Tibial nerve (tissue), 4 donors: ENCODE measurements around the gene SLC40A1. TPM values are rescaled to one million over a fixed set of nuclear protein-coding genes. Genes with fewer than 3 reads are reported as not detected.

Experiments
- DNase-seq, 2 donors: peaks; one replicate each; pipeline ENCODE4 v3.0.0-alpha.2; 2019; ENCODE audit warnings: low spot score in 2 of 2
- H3K27ac ChIP-seq, 4 donors: fragments of 200-600 bp; sonication (generic) in 3 of 4; one replicate each; pipeline ENCODE4 v1.5.1; 2017 to 2019; ENCODE audit warnings: mild to moderate bottlenecking in 1 of 4
- H3K27me3 ChIP-seq, 2 donors: fragments of 200-600 bp; sonication (generic) in 1 of 2; one replicate each; pipeline versions ENCODE4 v1.5.1 to v1.6.0; 2017 to 2019
- H3K36me3 ChIP-seq, 3 donors: fragments of 200-600 bp; sonication (generic); one replicate each; pipeline ENCODE4 v1.5.1; 2018 to 2019
- H3K4me1 ChIP-seq, 4 donors: fragments of 200-600 bp; sonication (generic) in 3 of 4; one replicate each; pipeline ENCODE4 v1.5.1; 2017 to 2019
- H3K4me3 ChIP-seq, 4 donors: fragments of 200-600 bp; sonication (generic) in 3 of 4; one replicate each; pipeline ENCODE4 v1.5.1; 2017 to 2019; ENCODE audit warnings: mild to moderate bottlenecking in 1 of 4, moderate library complexity in 1 of 4
- H3K9me3 ChIP-seq, 4 donors: fragments of 200-600 bp; sonication (generic) in 3 of 4; one replicate each; pipeline ENCODE4 v1.5.1; 2017 to 2019
- EP300 ChIP-seq, 2 donors: sonication (generic); formaldehyde crosslinking; IDR thresholded peaks; one replicate each; pipeline ENCODE4 v1.6.1; 2017; ENCODE audit warnings: antibody characterized with exemption in 2 of 2, mild to moderate bottlenecking in 1 of 2
- POLR2A ChIP-seq, 2 donors: fragments of 450-650 bp; IDR thresholded peaks; one replicate each; pipeline ENCODE4 v1.6.1; 2017; ENCODE audit warnings: antibody characterized with exemption in 2 of 2, mild to moderate bottlenecking in 2 of 2, moderate library complexity in 2 of 2
- WGBS, 2 donors: methylation state at CpG; one replicate each; pipeline ENCODE4 v1.1.5; 2018; 5-methylcytosine and 5-hydroxymethylcytosine counted together
- total RNA-seq, 4 donors: library from RNA; depleted of rRNA; stranded (reverse); fragments of >200 nt; gene quantifications; one replicate each; pipeline ENCODE4 v1.1.0, GENCODE V29; 2016
- TF ChIP-seq, protein P1 (sequence below), 5 experiments: fragments of 200-600 bp in 3 of 5; fragments of 450-650 bp in 2 of 5; sonication (generic) in 3 of 5; IDR thresholded peaks; one replicate each; pipeline ENCODE4 v1.5.1; 2016 to 2019; ENCODE audit warnings: antibody characterized with exemption in 5 of 5, mild to moderate bottlenecking in 3 of 5, moderate library complexity in 2 of 5

The SLC40A1 gene
- total RNA-seq, 4 donors from 2014 or later = 26.0 to 51.1 (median 36.0) TPM

DNA sequence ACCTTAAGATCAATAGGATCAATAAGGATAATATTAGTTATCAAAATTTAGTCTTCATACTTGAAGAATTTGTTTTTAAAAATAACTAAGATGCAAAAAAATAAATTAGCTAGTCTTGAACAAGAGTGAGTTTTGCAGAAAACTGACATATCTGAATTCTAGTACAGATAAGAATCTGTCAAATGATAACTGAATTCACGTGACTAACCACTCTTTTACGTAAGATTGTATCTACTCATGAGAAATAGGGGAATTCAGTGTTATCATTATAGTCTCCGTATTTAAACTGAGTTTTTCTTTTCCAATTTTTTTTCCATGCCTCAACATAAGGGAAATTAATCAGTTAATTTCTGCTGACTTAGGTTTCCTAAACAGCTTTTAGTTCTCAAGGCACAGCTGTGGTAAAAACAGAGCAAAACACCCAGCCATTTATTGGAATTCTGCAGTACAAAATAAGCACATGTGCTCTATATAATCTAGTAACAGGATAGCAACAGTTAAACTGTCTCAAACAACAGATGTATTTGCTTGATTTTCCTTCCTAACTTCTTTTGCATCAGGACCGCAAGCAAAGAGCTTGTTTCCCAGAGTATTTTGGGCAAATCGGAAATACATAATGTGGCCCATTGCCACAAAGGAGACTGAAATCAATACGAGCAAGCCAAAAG lies 19.1 kb downstream of the SLC40A1 start:
- Histone ChIP-seq H3K4me3 (no peak overlapping the region), H3K4me1 (peaks cover 0 to 66% (median 24%) of the 10 kb centered on the region in 4 donors), H3K27ac (peak overlapping the region in 2 of 4 donors; percentile 8 to 54), H3K9me3 (no peaks in the 10 kb centered on the region), H3K27me3 (no peaks in the 10 kb centered on the region), H3K36me3 (peaks cover 0 to 31% (median 0%) of the 10 kb centered on the region in 3 donors)
- DNase-seq = no peak
- WGBS, 2 donors = 56 to 60% methylated on average over 6 of the region's 6 CpGs
- TF ChIP-seq POLR2A (IDR thresholded peaks at IDR 0.05) (no peak), EP300 (IDR thresholded peaks at IDR 0.05) (no peak)
- TF ChIP-seq, protein P1, sequence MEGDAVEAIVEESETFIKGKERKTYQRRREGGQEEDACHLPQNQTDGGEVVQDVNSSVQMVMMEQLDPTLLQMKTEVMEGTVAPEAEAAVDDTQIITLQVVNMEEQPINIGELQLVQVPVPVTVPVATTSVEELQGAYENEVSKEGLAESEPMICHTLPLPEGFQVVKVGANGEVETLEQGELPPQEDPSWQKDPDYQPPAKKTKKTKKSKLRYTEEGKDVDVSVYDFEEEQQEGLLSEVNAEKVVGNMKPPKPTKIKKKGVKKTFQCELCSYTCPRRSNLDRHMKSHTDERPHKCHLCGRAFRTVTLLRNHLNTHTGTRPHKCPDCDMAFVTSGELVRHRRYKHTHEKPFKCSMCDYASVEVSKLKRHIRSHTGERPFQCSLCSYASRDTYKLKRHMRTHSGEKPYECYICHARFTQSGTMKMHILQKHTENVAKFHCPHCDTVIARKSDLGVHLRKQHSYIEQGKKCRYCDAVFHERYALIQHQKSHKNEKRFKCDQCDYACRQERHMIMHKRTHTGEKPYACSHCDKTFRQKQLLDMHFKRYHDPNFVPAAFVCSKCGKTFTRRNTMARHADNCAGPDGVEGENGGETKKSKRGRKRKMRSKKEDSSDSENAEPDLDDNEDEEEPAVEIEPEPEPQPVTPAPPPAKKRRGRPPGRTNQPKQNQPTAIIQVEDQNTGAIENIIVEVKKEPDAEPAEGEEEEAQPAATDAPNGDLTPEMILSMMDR (IDR thresholded peaks at IDR 0.05) = no peak

- H3K27ac ChIP-seq = peak overlapping the region in 2 of 4 donors; percentile 18 to 64
- H3K4me1 ChIP-seq = peaks cover 0 to 63% (median 22%) of the 10 kb centered on the region in 4 donors
- no peak for DNase-seq
- TF ChIP-seq, protein P1 (IDR thresholded peaks at IDR 0.05) = no peak
- TF ChIP-seq POLR2A (IDR thresholded peaks at IDR 0.05) (no peak), EP300 (IDR thresholded peaks at IDR 0.05) (no peak)
- no peaks in the 10 kb centered on the region for H3K9me3 ChIP-seq
- no peak overlapping the region for H3K4me3 ChIP-seq
- H3K36me3 ChIP-seq = peaks cover 0 to 20% (median 0%) of the 10 kb centered on the region in 3 donors
- H3K27me3 ChIP-seq = no peaks in the 10 kb centered on the region
Observed at GRCh38 chr2:189560273-189560586, 20.4 kb downstream of the SLC40A1 start.

DNA sequence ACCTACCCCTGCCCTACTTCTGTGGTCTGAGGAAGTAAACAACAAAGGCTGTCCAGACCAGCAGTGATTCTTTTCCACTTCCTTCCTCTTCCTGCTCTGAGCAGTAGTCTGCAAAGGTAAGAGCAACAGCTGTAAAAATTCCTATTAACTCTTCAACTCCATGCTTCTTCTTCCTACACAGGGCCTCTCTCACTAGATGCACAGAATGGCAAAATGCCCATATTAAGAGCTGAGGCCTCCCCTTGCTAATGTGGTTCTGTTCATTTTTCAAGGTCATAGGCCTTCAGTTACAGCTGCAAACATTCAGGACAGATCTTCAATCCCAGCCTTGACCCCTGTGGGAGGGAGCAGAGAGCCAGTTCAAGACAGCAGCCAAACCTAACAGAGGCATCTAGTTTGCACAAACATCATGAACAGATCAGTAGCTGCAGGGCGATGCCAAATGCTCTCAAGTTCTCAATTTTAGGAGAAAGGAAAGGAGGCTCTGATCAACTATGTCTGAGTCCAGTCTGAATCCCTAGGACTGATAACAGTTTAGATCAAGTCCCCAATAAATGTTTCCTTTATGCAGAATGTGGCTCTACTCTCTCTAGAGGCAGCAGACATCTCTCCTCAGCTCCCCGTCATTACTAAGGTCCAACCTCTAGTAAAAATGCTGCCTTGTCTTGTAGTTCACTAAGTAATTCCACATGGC lies 20.9 kb downstream of the SLC40A1 start:
- TF ChIP-seq EP300 (IDR thresholded peaks at IDR 0.05) = peak in 1 of 2 donors; percentile 10
- TF ChIP-seq, protein P1 (IDR thresholded peaks at IDR 0.05) = no peak
- no peak overlapping the region for H3K4me3 ChIP-seq
- peaks cover 0 to 63% (median 22%) of the 10 kb centered on the region in 4 donors for H3K4me1 ChIP-seq
- H3K36me3 ChIP-seq = peaks cover 0 to 15% (median 0%) of the 10 kb centered on the region in 3 donors
- H3K9me3 ChIP-seq = no peaks in the 10 kb centered on the region
- 25 to 42% methylated on average over 2 of the region's 2 CpGs for WGBS, 2 donors
- no peaks in the 10 kb centered on the region for H3K27me3 ChIP-seq
- H3K27ac ChIP-seq = peak overlapping the region in 2 of 4 donors; percentile 18 to 64
- no peak for DNase-seq

DNA sequence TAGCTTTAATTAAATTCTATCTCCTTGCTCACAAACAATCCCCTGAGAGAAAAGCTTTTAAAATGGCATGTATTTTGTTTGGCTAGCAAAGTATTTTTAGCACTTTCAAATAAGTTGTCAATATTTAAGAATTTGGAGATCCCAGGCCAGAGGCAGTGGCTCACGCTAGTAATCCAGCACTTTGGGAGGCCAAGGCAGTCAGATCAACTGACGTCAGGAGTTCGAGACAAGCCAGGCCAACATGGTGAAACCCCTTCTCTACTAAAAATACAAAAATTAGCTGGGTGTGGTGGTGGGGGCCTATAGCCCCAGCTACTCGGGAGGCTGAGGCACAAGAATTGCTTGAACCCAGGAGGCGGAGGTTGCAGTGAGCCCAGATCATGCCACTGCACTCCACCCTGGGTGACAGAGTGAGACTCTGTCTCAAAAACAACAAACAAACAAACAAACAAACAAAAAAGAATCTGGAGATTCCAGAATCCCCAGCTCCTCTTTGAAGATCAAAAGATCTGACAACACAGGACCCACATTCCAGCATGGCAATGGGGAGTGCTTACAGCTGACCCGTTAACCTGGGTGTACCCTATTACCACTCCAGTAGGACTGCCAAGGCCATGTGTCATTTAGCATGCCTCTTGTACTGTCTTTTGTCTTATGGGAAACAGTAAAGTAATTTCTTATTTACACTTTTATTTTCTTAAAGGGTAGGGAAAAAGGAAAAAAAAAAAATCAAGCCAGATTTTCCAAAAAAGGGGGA lies 21.9 kb downstream of the SLC40A1 start:
- no peak for DNase-seq
- H3K36me3 ChIP-seq = peaks cover 0 to 4% (median 0%) of the 10 kb centered on the region in 3 donors
- H3K27me3 ChIP-seq = no peaks in the 10 kb centered on the region
- H3K4me1 ChIP-seq = peaks cover 0 to 68% (median 22%) of the 10 kb centered on the region in 4 donors
- no peaks in the 10 kb centered on the region for H3K9me3 ChIP-seq
- no peak overlapping the region for H3K4me3 ChIP-seq
- no peak for TF ChIP-seq EP300 (IDR thresholded peaks at IDR 0.05)
- TF ChIP-seq, protein P1 (IDR thresholded peaks at IDR 0.05) = no peak
- no peak for TF ChIP-seq POLR2A (IDR thresholded peaks at IDR 0.05)
- peak overlapping the region in 2 of 4 donors; percentile 18 to 64 for H3K27ac ChIP-seq
- 66 to 72% methylated on average over 6 of the region's 6 CpGs for WGBS, 2 donors
